ENCODE data around the gene DENND5A.

DENND5A gene

DNA sequence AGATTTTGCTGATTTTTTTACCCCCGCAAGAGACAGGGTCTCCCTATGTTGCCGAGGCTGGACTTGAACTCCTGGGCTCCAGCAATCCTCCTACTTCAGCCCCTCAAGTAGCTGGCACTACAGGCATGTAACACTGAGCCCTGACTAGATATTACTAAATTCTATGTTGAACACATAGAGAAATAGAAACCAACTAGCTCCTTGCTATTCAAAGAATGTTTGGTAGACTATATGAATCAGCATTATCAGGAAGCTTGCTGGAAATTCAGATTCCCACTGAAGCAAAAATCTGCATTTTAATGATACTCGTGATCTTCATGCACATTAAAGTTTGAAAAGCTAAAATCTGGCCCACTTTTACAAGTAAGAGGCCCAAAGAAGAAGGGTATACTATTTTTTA is 37.3 kb upstream of the DENND5A start:
- POLR2A ChIA-PET: interaction anchor here (1.1 kb wide), 1 partner anchor 12 kb away, joined by 3 read pairs; the partner anchor contains the start of gene TMEM41B
- no peak for TF ChIP-seq ZNF384 (IDR thresholded peaks at IDR 0.05)
- TF ChIP-seq, protein P1, sequence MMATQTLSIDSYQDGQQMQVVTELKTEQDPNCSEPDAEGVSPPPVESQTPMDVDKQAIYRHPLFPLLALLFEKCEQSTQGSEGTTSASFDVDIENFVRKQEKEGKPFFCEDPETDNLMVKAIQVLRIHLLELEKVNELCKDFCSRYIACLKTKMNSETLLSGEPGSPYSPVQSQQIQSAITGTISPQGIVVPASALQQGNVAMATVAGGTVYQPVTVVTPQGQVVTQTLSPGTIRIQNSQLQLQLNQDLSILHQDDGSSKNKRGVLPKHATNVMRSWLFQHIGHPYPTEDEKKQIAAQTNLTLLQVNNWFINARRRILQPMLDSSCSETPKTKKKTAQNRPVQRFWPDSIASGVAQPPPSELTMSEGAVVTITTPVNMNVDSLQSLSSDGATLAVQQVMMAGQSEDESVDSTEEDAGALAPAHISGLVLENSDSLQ (IDR thresholded peaks at IDR 0.05): no peak
- TF ChIP-seq TARDBP (IDR thresholded peaks at IDR 0.05): no peak
- no peak for TF ChIP-seq HDGF (IDR thresholded peaks at IDR 0.05; ENCODE audit: borderline replicate concordance)
- TF ChIP-seq FOXM1 (IDR thresholded peaks at IDR 0.05; ENCODE audit: borderline replicate concordance): no peak
- no peak for TF ChIP-seq SP1 (IDR thresholded peaks at IDR 0.05)
- no peak for DNase-seq (ENCODE audit: extremely low spot score)
- CTCF ChIA-PET: no interaction called here

DNA sequence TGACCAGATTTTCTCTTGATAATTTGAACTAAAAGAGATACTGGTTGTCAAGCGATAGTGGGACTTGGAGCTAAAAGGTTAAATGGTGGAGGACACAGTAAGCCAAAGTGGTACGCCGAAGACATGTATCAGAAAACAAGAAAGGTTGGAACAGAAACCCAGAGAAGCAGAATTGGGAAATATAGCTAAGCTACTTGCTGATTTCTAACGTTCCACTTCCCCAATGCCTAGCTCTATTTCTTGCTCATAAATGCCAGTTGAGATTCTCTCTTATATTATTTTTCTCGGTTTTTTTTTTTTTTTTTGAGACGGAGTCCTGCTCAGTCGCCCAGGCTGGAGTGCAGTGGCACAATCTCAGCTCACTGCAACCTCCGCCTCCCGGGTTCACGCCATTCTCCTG is 36.6 kb upstream of the DENND5A start:
- POLR2A ChIA-PET: interaction anchor here (1.1 kb wide), 1 partner anchor 13 kb away, joined by 3 read pairs; the partner anchor contains the start of gene TMEM41B
- DNase-seq (ENCODE audit: extremely low spot score): no peak
- CTCF ChIA-PET: no interaction called here
- TF ChIP-seq FOXA1 (IDR thresholded peaks at IDR 0.05): no peak
- no peak for TF ChIP-seq HDGF (IDR thresholded peaks at IDR 0.05; ENCODE audit: borderline replicate concordance)
- TF ChIP-seq, protein P1 (IDR thresholded peaks at IDR 0.05): no peak

DNA sequence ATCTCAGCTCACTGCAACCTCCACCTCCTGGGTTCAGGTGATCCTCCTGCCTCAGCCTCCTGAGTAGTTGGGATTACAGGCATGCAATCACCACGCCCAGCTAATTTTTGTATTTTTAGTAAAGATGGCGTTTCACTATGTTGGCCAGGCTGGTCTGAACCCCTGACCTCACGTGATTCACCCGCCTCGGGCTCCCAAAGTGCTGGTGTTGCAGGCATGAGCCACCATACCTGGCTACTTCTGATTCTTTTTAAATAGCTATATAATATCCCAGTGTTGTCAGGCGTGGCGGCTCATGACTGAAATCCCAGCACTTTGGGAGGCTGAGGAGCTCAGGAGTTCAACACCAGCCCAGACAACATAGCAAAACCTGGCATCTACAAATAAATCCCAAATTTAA is 28.5 kb upstream of the DENND5A start:
- TF ChIP-seq CTBP1 (IDR thresholded peaks at IDR 0.05; ENCODE audit: borderline replicate concordance): no peak
- TF ChIP-seq ARNT (IDR thresholded peaks at IDR 0.05): no peak
- no peak for TF ChIP-seq HDGF (IDR thresholded peaks at IDR 0.05; ENCODE audit: borderline replicate concordance)
- no peak for TF ChIP-seq SP1 (IDR thresholded peaks at IDR 0.05)
- TF ChIP-seq, protein P1 (IDR thresholded peaks at IDR 0.05): no peak
- TF ChIP-seq NFRKB (IDR thresholded peaks at IDR 0.05): no peak
- ChIA-PET POLR2A (no interaction called here), CTCF (no interaction called here)
- DNase-seq (ENCODE audit: extremely low spot score): no peak

DNA sequence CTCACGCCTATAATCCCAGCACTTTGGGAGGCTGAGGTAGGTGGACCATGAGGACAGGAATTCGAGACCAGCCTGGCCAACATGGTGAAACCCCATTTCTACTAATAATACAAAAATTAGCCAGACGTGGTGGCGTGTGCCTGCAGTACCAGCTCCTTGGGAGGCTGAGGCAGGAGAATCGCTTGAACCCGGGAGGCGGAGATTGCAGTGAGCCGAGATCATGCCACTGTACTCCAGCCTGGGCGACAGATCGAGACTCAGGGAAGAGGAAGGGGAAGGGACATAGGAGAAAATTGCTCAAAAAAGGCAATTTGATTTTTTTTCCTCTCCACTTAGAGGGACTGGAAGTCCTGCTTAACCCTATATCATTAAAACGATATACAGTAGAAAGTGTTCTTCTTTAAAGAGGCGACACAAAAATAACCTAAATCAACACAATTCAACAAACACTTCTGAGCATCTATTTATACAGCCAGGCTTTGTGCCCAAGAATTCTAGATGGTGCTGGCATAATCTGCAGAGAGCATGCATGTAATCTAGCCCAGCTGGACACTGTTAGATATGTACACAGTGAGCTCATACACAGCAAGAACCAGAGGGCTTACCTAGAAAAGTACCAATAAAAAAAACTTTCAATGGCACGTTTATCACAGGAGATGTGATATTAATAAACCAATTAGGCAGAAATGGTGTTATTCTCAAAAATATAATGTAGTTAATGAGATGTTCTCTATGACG is 20.9 kb upstream of the DENND5A start:
- no peak for DNase-seq (ENCODE audit: extremely low spot score)

GRCh38 chr11:9280655-9281301 is 15.6 kb upstream of the DENND5A start:
- no peak for TF ChIP-seq LEF1 (IDR thresholded peaks at IDR 0.05; ENCODE audit: borderline replicate concordance)
- no peak for TF ChIP-seq CTBP1 (IDR thresholded peaks at IDR 0.05; ENCODE audit: borderline replicate concordance)
- TF ChIP-seq ARNT (IDR thresholded peaks at IDR 0.05): no peak
- TF ChIP-seq NFRKB (IDR thresholded peaks at IDR 0.05): no peak
- no peak for TF ChIP-seq FOXA1 (IDR thresholded peaks at IDR 0.05)
- TF ChIP-seq FOXK2 (IDR thresholded peaks at IDR 0.05): no peak
- TF ChIP-seq ZNF384 (IDR thresholded peaks at IDR 0.05): no peak
- TF ChIP-seq ELF4 (IDR thresholded peaks at IDR 0.05): no peak
- no peak for TF ChIP-seq TARDBP (IDR thresholded peaks at IDR 0.05)
- no peak for TF ChIP-seq SP1 (IDR thresholded peaks at IDR 0.05)
- TF ChIP-seq HDGF (IDR thresholded peaks at IDR 0.05; ENCODE audit: borderline replicate concordance): no peak
- TF ChIP-seq, protein P1 (IDR thresholded peaks at IDR 0.05): no peak; the same call in 1 of the 2 replicates
- TF ChIP-seq SUZ12 (IDR thresholded peaks at IDR 0.05): no peak
- no peak for TF ChIP-seq BHLHE40 (IDR thresholded peaks at IDR 0.05; ENCODE audit: borderline replicate concordance)
- TF ChIP-seq L3MBTL2 (conservative IDR thresholded peaks at IDR 0.05): no peak
- TF ChIP-seq FOXM1 (IDR thresholded peaks at IDR 0.05; ENCODE audit: borderline replicate concordance): no peak
- no peak for DNase-seq (ENCODE audit: extremely low spot score)
- CTCF ChIA-PET: interaction anchor here (0.6 kb wide), 1 partner anchor 266 kb away, joined by 3 read pairs; no protein-coding TSS in a partner anchor
- POLR2A ChIA-PET: interaction anchor here (0.6 to 2.7 kb wide), 3 partner anchors 16 to 122 kb away, joined by 3 to 11 read pairs (median 4); partner anchors contain the start of gene DENND5A

More for the DNA sequence above, 20.9 kb upstream of the DENND5A start:
- CTCF ChIA-PET: no interaction called here
- TF ChIP-seq ZNF384 (IDR thresholded peaks at IDR 0.05): no peak
- no peak for TF ChIP-seq ELF4 (IDR thresholded peaks at IDR 0.05)
- TF ChIP-seq HDGF (IDR thresholded peaks at IDR 0.05; ENCODE audit: borderline replicate concordance): no peak
- TF ChIP-seq, protein P1 (IDR thresholded peaks at IDR 0.05): no peak
- TF ChIP-seq CTBP1 (IDR thresholded peaks at IDR 0.05; ENCODE audit: borderline replicate concordance): no peak
- no peak for TF ChIP-seq ARNT (IDR thresholded peaks at IDR 0.05)
- POLR2A ChIA-PET: no interaction called here

Data from HEK293T (cell line).